ENCODE data around the gene OSM.

Gene OSM

GRCh38 chr22:30294066-30294465 is 27.4 kb upstream of the OSM start:
- no peak for DNase-seq
- Histone ChIP-seq H3K9me3 (ENCODE audit: control extremely low read depth in 1 of 5, control insufficient read depth in 4 of 5, insufficient read depth in 2 of 5, low read depth in 1 of 5, low read length in 4 of 5) (no peaks in the 10 kb centered on the region), H3K27ac (ENCODE audit: insufficient read depth in 1 of 2, low read depth in 1 of 2, low read length in 2 of 2, poor library complexity in 1 of 2, severe bottlenecking in 2 of 2) (no peak overlapping the region), H3K36me3 (ENCODE audit: control insufficient read depth in 4 of 4, insufficient read depth in 4 of 4, low read length in 3 of 4) (peaks cover 6 to 70% (median 51%) of the 10 kb centered on the region in 4 experiments), H3K4me3 (ENCODE audit: control insufficient read depth in 1 of 7, extremely low read depth in 1 of 7, insufficient read depth in 4 of 7, low read depth in 2 of 7, low read length in 6 of 7) (no peak overlapping the region), H3K4me1 (ENCODE audit: control extremely low read depth in 1 of 4, control insufficient read depth in 4 of 4, insufficient read depth in 4 of 4, low read length in 3 of 4) (peaks cover 0 to 20% (median 18%) of the 10 kb centered on the region in 4 experiments), H3K27me3 (replicated peaks in 2 of 5; ENCODE audit: control insufficient read depth in 4 of 5, insufficient read depth in 5 of 5, low read length in 4 of 5) (no peaks in the 10 kb centered on the region)
- WGBS (ENCODE audit: insufficient coverage), result 99% methylated on average over 9 of the region's 9 CpGs
- ChIA-PET CTCF (interaction anchor here (1.2 to 7.5 kb wide), 4 partner anchors 7 to 97 kb away, joined by 3 to 83 read pairs (median 6); no protein-coding TSS in a partner anchor), POLR2A (no interaction called here)

GRCh38 chr22:30293026-30293425 is 26.4 kb upstream of the OSM start:
- Histone ChIP-seq H3K4me1 (ENCODE audit: control extremely low read depth in 1 of 4, control insufficient read depth in 4 of 4, insufficient read depth in 4 of 4, low read length in 3 of 4) (peaks cover 4 to 30% (median 28%) of the 10 kb centered on the region in 4 experiments), H3K27ac (ENCODE audit: insufficient read depth in 1 of 2, low read depth in 1 of 2, low read length in 2 of 2, poor library complexity in 1 of 2, severe bottlenecking in 2 of 2) (no peak overlapping the region), H3K9me3 (ENCODE audit: control extremely low read depth in 1 of 5, control insufficient read depth in 4 of 5, insufficient read depth in 2 of 5, low read depth in 1 of 5, low read length in 4 of 5) (no peaks in the 10 kb centered on the region), H3K36me3 (ENCODE audit: control insufficient read depth in 4 of 4, insufficient read depth in 4 of 4, low read length in 3 of 4) (peaks cover 2 to 61% (median 45%) of the 10 kb centered on the region in 4 experiments), H3K27me3 (replicated peaks in 2 of 5; ENCODE audit: control insufficient read depth in 4 of 5, insufficient read depth in 5 of 5, low read length in 4 of 5) (no peaks in the 10 kb centered on the region), H3K4me3 (ENCODE audit: control insufficient read depth in 1 of 7, extremely low read depth in 1 of 7, insufficient read depth in 4 of 7, low read depth in 2 of 7, low read length in 6 of 7) (no peak overlapping the region)
- DNase-seq, result no peak
- ChIA-PET POLR2A (no interaction called here), CTCF (interaction anchor here (1.4 to 7.5 kb wide), 2 partner anchors 8 to 17 kb away, joined by 3 to 83 read pairs; no protein-coding TSS in a partner anchor)
- 99% methylated on average over 7 of the region's 7 CpGs for WGBS (ENCODE audit: insufficient coverage)

- Histone ChIP-seq H3K4me1 (ENCODE audit: control extremely low read depth in 1 of 4, control insufficient read depth in 4 of 4, insufficient read depth in 4 of 4, low read length in 3 of 4) (peaks cover 4 to 33% (median 33%) of the 10 kb centered on the region in 4 experiments), H3K27ac (ENCODE audit: insufficient read depth in 1 of 2, low read depth in 1 of 2, low read length in 2 of 2, poor library complexity in 1 of 2, severe bottlenecking in 2 of 2) (no peak overlapping the region), H3K4me3 (ENCODE audit: control insufficient read depth in 1 of 7, extremely low read depth in 1 of 7, insufficient read depth in 4 of 7, low read depth in 2 of 7, low read length in 6 of 7) (no peak overlapping the region), H3K36me3 (ENCODE audit: control insufficient read depth in 4 of 4, insufficient read depth in 4 of 4, low read length in 3 of 4) (peaks cover 2 to 54% (median 41%) of the 10 kb centered on the region in 4 experiments), H3K9me3 (ENCODE audit: control extremely low read depth in 1 of 5, control insufficient read depth in 4 of 5, insufficient read depth in 2 of 5, low read depth in 1 of 5, low read length in 4 of 5) (no peaks in the 10 kb centered on the region), H3K27me3 (replicated peaks in 2 of 5; ENCODE audit: control insufficient read depth in 4 of 5, insufficient read depth in 5 of 5, low read length in 4 of 5) (no peaks in the 10 kb centered on the region)
- CTCF ChIA-PET, result interaction anchor here (1.0 to 7.5 kb wide), 4 partner anchors 9 to 36 kb away, joined by 3 to 83 read pairs (median 4); no protein-coding TSS in a partner anchor
- no peak for DNase-seq
- POLR2A ChIA-PET, result no interaction called here
- WGBS (ENCODE audit: insufficient coverage), result 96% methylated on average over 14 of the region's 18 CpGs
These were observed 25.7 kb upstream of the OSM start for GRCh38 chr22:30292069-30292970.

GRCh38 chr22:30291058-30291892 is 24.6 kb upstream of the OSM start:
- Histone ChIP-seq H3K4me3 (ENCODE audit: control insufficient read depth in 1 of 7, extremely low read depth in 1 of 7, insufficient read depth in 4 of 7, low read depth in 2 of 7, low read length in 6 of 7) (no peak overlapping the region), H3K36me3 (ENCODE audit: control insufficient read depth in 4 of 4, insufficient read depth in 4 of 4, low read length in 3 of 4) (peaks cover 2 to 44% (median 35%) of the 10 kb centered on the region in 4 experiments), H3K9me3 (ENCODE audit: control extremely low read depth in 1 of 5, control insufficient read depth in 4 of 5, insufficient read depth in 2 of 5, low read depth in 1 of 5, low read length in 4 of 5) (no peaks in the 10 kb centered on the region), H3K4me1 (ENCODE audit: control extremely low read depth in 1 of 4, control insufficient read depth in 4 of 4, insufficient read depth in 4 of 4, low read length in 3 of 4) (peaks cover 4 to 41% (median 37%) of the 10 kb centered on the region in 4 experiments), H3K27me3 (replicated peaks in 2 of 5; ENCODE audit: control insufficient read depth in 4 of 5, insufficient read depth in 5 of 5, low read length in 4 of 5) (no peaks in the 10 kb centered on the region), H3K27ac (ENCODE audit: insufficient read depth in 1 of 2, low read depth in 1 of 2, low read length in 2 of 2, poor library complexity in 1 of 2, severe bottlenecking in 2 of 2) (no peak overlapping the region)
- ChIA-PET POLR2A (interaction anchor here (1.1 to 1.4 kb wide), 3 partner anchors 15 to 36 kb away, joined by 3 to 4 read pairs (median 3); partner anchors contain the start of gene TBC1D10A), CTCF (interaction anchor here (0.8 to 7.5 kb wide), 8 partner anchors 10 to 99 kb away, joined by 3 to 83 read pairs (median 4); no protein-coding TSS in a partner anchor)
- 91% methylated on average over 8 of the region's 13 CpGs for WGBS (ENCODE audit: insufficient coverage)
- DNase-seq, result no peak

GRCh38 chr22:30290342-30291057 is 23.8 kb upstream of the OSM start:
- Histone ChIP-seq H3K27ac (ENCODE audit: insufficient read depth in 1 of 2, low read depth in 1 of 2, low read length in 2 of 2, poor library complexity in 1 of 2, severe bottlenecking in 2 of 2) (no peak overlapping the region), H3K36me3 (ENCODE audit: control insufficient read depth in 4 of 4, insufficient read depth in 4 of 4, low read length in 3 of 4) (peaks cover 2 to 37% (median 32%) of the 10 kb centered on the region in 4 experiments), H3K27me3 (replicated peaks in 2 of 5; ENCODE audit: control insufficient read depth in 4 of 5, insufficient read depth in 5 of 5, low read length in 4 of 5) (no peaks in the 10 kb centered on the region), H3K9me3 (ENCODE audit: control extremely low read depth in 1 of 5, control insufficient read depth in 4 of 5, insufficient read depth in 2 of 5, low read depth in 1 of 5, low read length in 4 of 5) (no peaks in the 10 kb centered on the region), H3K4me1 (ENCODE audit: control extremely low read depth in 1 of 4, control insufficient read depth in 4 of 4, insufficient read depth in 4 of 4, low read length in 3 of 4) (peaks cover 4 to 41% (median 37%) of the 10 kb centered on the region in 4 experiments), H3K4me3 (ENCODE audit: control insufficient read depth in 1 of 7, extremely low read depth in 1 of 7, insufficient read depth in 4 of 7, low read depth in 2 of 7, low read length in 6 of 7) (peak overlapping the region in 3 of 7 experiments; percentile 75 to 85 (median 76))
- ChIA-PET CTCF (interaction anchor here (0.8 to 7.5 kb wide), 8 partner anchors 11 to 186 kb away, joined by 3 to 83 read pairs (median 26); partner anchors contain the start of gene TBC1D10A), POLR2A (interaction anchor here (1.1 to 1.4 kb wide), 4 partner anchors 16 to 37 kb away, joined by 3 to 4 read pairs (median 3); partner anchors contain the start of gene TBC1D10A)
- WGBS (ENCODE audit: insufficient coverage), result 55% methylated on average over 2 of the region's 3 CpGs
- DNase-seq, result no peak

- Histone ChIP-seq H3K36me3 (ENCODE audit: control insufficient read depth in 4 of 4, insufficient read depth in 4 of 4, low read length in 3 of 4) (peaks cover 2 to 36% (median 28%) of the 10 kb centered on the region in 4 experiments), H3K27ac (ENCODE audit: insufficient read depth in 1 of 2, low read depth in 1 of 2, low read length in 2 of 2, poor library complexity in 1 of 2, severe bottlenecking in 2 of 2) (no peak overlapping the region), H3K4me1 (ENCODE audit: control extremely low read depth in 1 of 4, control insufficient read depth in 4 of 4, insufficient read depth in 4 of 4, low read length in 3 of 4) (peaks cover 4 to 41% (median 38%) of the 10 kb centered on the region in 4 experiments), H3K27me3 (replicated peaks in 2 of 5; ENCODE audit: control insufficient read depth in 4 of 5, insufficient read depth in 5 of 5, low read length in 4 of 5) (no peaks in the 10 kb centered on the region), H3K4me3 (ENCODE audit: control insufficient read depth in 1 of 7, extremely low read depth in 1 of 7, insufficient read depth in 4 of 7, low read depth in 2 of 7, low read length in 6 of 7) (peak overlapping the region in 6 of 7 experiments; percentile 67 to 85 (median 76)), H3K9me3 (ENCODE audit: control extremely low read depth in 1 of 5, control insufficient read depth in 4 of 5, insufficient read depth in 2 of 5, low read depth in 1 of 5, low read length in 4 of 5) (no peaks in the 10 kb centered on the region)
- CTCF ChIA-PET, result interaction anchor here (2.7 to 7.6 kb wide), 8 partner anchors 11 to 185 kb away, joined by 14 to 91 read pairs (median 29); partner anchors contain the start of genes RNF215 and TBC1D10A
- DNase-seq, result peak in 1 of 3 donors; percentile 57
- POLR2A ChIA-PET, result interaction anchor here (1.1 kb wide), 1 partner anchor 25 kb away, joined by 3 read pairs; no protein-coding TSS in a partner anchor
- WGBS (ENCODE audit: insufficient coverage), result 18% methylated on average over 12 of the region's 12 CpGs
These were observed 23.3 kb upstream of the OSM start for GRCh38 chr22:30289980-30290313.

All from common myeloid progenitor, CD34-positive (primary cell).